ENCODE measurements around the gene GPX8. TPM values are rescaled to one million over a fixed set of nuclear protein-coding genes. Genes with fewer than 3 reads are reported as not detected.

GPX8 gene
- total and polyA plus RNA-seq, 10 of the 15 experiments (the other 5 are each of a cell fraction or from before 2014, with no cell fraction given): 0.11 TPM; not detected in 9

DNA sequence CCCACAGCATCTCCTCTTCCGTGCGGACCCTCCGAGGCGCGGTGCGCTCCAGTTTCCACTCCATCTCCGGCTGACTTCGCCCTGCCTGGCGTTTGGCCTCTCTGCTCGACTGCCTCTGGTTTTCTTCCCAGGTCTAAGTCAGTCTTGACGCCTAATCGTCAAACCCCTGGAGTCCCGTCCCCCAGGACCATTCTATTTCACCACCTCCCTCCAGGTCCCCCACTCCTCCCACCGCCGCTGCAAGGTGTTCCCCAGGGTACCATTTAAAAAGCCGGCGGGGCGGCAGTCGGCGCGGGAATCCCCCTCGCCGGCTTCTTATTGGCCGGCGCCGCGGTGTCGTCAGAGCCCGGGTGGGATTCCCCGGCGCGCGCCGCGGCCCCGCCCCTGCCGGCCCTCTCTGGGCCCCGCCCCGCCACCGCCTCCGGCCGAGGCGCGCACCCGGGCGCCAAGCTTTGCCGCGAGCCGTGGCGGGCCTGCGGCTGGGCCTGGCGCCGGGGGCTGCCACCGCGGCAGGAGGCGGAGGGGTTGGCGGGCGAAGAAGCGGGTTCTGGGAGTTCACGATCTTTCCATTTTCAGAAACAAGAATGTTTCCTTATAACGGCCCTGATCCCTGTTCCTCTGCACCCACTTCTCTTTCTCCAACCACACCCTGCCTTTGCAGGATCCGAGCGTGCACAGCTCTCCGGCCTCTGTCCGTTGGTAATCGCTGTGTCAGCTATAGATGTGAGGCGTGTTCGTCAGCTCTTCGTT lies 13.1 kb downstream of the GPX8 start, which contains the start of gene CDC20B (continued):
- TF ChIP-seq, protein P1, sequence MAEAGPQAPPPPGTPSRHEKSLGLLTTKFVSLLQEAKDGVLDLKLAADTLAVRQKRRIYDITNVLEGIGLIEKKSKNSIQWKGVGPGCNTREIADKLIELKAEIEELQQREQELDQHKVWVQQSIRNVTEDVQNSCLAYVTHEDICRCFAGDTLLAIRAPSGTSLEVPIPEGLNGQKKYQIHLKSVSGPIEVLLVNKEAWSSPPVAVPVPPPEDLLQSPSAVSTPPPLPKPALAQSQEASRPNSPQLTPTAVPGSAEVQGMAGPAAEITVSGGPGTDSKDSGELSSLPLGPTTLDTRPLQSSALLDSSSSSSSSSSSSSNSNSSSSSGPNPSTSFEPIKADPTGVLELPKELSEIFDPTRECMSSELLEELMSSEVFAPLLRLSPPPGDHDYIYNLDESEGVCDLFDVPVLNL (IDR thresholded peaks at IDR 0.05; ENCODE audit: low read depth, low read length): peak; percentile 70
- TF ChIP-seq RFX5 (IDR thresholded peaks at IDR 0.05; ENCODE audit: low read depth, low read length) (no peak), NFXL1 (IDR thresholded peaks at IDR 0.05; ENCODE audit: borderline replicate concordance) (no peak), EED (IDR thresholded peaks at IDR 0.05; ENCODE audit: low read depth) (no peak), RAD51 (IDR thresholded peaks at IDR 0.05) (no peak), BCLAF1 (IDR thresholded peaks at IDR 0.05) (no peak), PAX5 (IDR thresholded peaks at IDR 0.05; ENCODE audit: borderline replicate concordance, low read depth, low read length) (no peak), TBL1XR1 (IDR thresholded peaks at IDR 0.05; ENCODE audit: low read depth, low read length) (no peak), SREBF2 (IDR thresholded peaks at IDR 0.05; ENCODE audit: low read length) (no peak), ETV6 (conservative IDR thresholded peaks at IDR 0.05 in 1 of 2, IDR thresholded peaks at IDR 0.05 in 1 of 2; ENCODE audit: borderline replicate concordance in 1 of 2, low read depth in 1 of 2) (no peak), MEF2B (IDR thresholded peaks at IDR 0.05; ENCODE audit: partially characterized antibody, poor library complexity, severe bottlenecking) (peak; percentile 66), YBX1 (IDR thresholded peaks at IDR 0.05) (no peak), CREB1 (IDR thresholded peaks at IDR 0.05; ENCODE audit: low read depth) (peak; percentile 57; the same call in 1 of the 2 replicates), BMI1 (IDR thresholded peaks at IDR 0.05; ENCODE audit: borderline replicate concordance) (0 out of 2 replicates have a peak, but pooled peaks have one; percentile 65), CBX5 (IDR thresholded peaks at IDR 0.05; ENCODE audit: low read depth) (no peak)
- TF ChIP-seq, protein P2, sequence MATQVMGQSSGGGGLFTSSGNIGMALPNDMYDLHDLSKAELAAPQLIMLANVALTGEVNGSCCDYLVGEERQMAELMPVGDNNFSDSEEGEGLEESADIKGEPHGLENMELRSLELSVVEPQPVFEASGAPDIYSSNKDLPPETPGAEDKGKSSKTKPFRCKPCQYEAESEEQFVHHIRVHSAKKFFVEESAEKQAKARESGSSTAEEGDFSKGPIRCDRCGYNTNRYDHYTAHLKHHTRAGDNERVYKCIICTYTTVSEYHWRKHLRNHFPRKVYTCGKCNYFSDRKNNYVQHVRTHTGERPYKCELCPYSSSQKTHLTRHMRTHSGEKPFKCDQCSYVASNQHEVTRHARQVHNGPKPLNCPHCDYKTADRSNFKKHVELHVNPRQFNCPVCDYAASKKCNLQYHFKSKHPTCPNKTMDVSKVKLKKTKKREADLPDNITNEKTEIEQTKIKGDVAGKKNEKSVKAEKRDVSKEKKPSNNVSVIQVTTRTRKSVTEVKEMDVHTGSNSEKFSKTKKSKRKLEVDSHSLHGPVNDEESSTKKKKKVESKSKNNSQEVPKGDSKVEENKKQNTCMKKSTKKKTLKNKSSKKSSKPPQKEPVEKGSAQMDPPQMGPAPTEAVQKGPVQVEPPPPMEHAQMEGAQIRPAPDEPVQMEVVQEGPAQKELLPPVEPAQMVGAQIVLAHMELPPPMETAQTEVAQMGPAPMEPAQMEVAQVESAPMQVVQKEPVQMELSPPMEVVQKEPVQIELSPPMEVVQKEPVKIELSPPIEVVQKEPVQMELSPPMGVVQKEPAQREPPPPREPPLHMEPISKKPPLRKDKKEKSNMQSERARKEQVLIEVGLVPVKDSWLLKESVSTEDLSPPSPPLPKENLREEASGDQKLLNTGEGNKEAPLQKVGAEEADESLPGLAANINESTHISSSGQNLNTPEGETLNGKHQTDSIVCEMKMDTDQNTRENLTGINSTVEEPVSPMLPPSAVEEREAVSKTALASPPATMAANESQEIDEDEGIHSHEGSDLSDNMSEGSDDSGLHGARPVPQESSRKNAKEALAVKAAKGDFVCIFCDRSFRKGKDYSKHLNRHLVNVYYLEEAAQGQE (IDR thresholded peaks at IDR 0.05; ENCODE audit: low read depth, low read length): no peak
- TF ChIP-seq, protein P3, sequence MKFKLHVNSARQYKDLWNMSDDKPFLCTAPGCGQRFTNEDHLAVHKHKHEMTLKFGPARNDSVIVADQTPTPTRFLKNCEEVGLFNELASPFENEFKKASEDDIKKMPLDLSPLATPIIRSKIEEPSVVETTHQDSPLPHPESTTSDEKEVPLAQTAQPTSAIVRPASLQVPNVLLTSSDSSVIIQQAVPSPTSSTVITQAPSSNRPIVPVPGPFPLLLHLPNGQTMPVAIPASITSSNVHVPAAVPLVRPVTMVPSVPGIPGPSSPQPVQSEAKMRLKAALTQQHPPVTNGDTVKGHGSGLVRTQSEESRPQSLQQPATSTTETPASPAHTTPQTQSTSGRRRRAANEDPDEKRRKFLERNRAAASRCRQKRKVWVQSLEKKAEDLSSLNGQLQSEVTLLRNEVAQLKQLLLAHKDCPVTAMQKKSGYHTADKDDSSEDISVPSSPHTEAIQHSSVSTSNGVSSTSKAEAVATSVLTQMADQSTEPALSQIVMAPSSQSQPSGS (IDR thresholded peaks at IDR 0.05; ENCODE audit: low read length): no peak
- TF ChIP-seq, protein P4, sequence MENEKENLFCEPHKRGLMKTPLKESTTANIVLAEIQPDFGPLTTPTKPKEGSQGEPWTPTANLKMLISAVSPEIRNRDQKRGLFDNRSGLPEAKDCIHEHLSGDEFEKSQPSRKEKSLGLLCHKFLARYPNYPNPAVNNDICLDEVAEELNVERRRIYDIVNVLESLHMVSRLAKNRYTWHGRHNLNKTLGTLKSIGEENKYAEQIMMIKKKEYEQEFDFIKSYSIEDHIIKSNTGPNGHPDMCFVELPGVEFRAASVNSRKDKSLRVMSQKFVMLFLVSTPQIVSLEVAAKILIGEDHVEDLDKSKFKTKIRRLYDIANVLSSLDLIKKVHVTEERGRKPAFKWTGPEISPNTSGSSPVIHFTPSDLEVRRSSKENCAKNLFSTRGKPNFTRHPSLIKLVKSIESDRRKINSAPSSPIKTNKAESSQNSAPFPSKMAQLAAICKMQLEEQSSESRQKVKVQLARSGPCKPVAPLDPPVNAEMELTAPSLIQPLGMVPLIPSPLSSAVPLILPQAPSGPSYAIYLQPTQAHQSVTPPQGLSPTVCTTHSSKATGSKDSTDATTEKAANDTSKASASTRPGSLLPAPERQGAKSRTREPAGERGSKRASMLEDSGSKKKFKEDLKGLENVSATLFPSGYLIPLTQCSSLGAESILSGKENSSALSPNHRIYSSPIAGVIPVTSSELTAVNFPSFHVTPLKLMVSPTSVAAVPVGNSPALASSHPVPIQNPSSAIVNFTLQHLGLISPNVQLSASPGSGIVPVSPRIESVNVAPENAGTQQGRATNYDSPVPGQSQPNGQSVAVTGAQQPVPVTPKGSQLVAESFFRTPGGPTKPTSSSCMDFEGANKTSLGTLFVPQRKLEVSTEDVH (IDR thresholded peaks at IDR 0.05; ENCODE audit: low read depth, partially characterized antibody): no peak

Data from GM12878 (cell line).